Right kidney (tissue), 1 donor: Measurements from ENCODE around the gene DPY19L3.

ENCODE experiments used
- DNase-seq: peaks from one replicate; pipeline ENCODE4 v3.0.0-alpha.2; 2016

DPY19L3 gene

DNA sequence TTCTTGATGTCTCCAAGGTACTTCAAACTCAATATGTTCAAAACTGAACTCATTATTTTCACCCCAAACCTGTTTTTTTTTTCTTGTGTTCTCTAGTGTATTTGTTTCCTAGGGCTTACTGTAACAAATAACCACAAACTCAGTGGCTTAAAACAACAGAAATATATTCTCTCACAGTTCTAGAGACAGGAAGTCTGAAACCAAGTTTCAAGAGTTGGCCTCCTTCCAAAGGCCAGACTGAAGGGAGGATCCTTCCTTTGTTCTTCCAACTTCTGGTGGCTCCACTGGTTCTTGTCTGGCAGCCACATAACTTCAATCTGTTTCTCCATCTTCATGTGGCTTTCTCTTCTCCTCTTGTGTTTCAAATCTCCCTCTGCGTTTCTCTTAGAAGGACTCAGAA, 113.5 kb downstream of the DPY19L3 start:
- DNase-seq: no peak

DNA sequence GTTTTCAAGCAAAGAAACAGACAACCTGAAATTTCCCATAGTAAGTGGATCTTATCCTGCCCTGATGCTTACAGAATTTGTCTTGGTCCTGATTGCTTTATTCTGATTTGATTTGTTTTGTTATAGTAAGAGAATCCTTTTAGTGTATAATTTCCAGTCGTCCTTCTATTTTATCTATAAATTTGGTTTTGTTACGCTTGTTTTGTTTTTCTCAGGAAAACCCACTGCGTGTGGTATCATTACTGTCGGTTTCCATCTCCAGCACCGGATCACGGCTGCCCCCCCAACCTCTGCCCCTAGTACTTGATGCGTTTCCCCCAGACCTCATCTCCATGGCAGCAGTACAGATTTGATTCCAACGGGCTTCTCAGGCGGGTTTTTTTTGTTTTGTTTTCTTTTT, 117.4 kb downstream of the DPY19L3 start:
- DNase-seq: no peak

DNA sequence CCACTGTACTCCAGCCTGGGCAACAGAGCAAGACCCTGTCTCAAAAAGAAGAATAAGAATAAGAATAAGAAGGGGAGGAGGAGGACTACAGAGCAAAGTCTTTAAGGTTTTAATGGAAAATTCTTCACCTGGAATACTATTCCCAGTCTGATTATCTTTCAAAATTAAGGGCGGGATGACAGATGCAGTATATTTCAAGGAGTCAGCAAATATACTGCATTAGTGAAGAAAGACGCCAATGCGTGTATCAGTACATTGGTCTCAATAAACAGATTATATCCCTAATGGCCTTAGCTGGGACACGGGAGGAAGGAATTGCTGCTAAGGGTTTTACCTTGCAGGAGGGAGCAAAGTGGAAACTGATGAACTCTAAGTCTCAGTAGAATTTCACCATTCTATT, 121.3 kb downstream of the DPY19L3 start:
- DNase-seq: no peak

DNA sequence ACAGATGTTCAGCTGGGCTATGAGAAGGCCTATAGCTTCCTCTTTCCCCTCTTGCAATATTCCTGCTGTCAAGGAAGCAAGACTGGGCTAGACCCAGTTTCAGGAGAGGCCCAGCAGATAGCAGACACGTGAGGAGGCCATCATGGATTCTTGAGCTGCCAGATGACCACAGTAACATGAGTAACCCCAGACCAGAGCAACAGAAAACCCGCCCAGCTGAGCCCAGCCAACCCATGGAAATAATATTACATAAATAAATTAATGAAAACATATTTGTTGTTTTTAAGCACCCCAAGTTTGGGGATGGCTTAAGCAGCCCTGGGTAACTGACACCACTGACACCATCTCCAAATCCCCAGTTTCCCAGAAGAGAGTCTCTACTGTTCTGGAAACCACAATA, 125.2 kb downstream of the DPY19L3 start:
- no peak for DNase-seq

DNA sequence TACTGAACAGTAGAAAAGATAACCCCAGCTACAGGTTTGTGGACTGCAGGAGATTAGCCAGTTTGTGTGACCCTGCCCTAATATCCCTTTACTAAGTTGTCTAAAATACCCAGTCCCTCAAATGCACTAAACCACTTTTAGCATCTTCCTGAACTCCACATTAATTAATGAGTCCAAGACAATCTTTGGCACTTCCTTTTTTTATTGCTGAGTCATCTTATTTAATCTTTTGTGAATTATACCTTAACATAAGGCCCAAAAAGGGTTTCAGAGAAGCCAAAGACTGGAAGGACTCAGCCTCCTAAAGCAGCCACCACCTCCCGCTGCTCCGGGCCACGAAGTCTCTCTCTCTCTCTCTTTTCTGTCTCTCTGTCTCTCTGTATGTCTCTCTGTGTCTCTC, 126.7 kb downstream of the DPY19L3 start:
- no peak for DNase-seq
